WTC11 (cell line): Measurements from ENCODE around the gene EMP1. TPM values are rescaled to one million over a fixed set of nuclear protein-coding genes. Genes with fewer than 3 reads are reported as not detected.

Experiments used
- ATAC-seq: fragments of 200-7000 bp; cut with Tn5 transposase; 2 replicates; pipeline ENCODE4 v1.10.0; 2021; ENCODE audit warnings: mild to moderate bottlenecking, moderate library complexity
- CTCF ChIA-PET: fragments of 300-600 bp; sonication (Branson Sonifier 250); formaldehyde crosslinking; loops from one replicate; lab custom pipeline; 2021; ENCODE audit warnings: antibody characterized with exemption; lab: Charles Lee
- POLR2A ChIA-PET: fragments of 350-600 bp; sonication (Branson Sonifier 250); formaldehyde crosslinking; loops from one replicate; lab custom pipeline; 2021; ENCODE audit warnings: antibody characterized with exemption; lab: Charles Lee
- DNase-seq: peaks from one replicate; pipeline ENCODE4 v3.0.0; 2021; ENCODE audit warnings: low spot score
- H3K27ac Mint-ChIP-seq: 2 replicates; pipeline ENCODE4 v1.8.0; 2021; ENCODE audit warnings: mixed read lengths
- H3K27me3 Mint-ChIP-seq: 2 replicates; pipeline ENCODE4 v1.8.0; 2021; ENCODE audit warnings: low read depth, mild to moderate bottlenecking, moderate library complexity, mixed read lengths
- H3K36me3 Mint-ChIP-seq: 2 replicates; pipeline ENCODE4 v1.8.0; 2021; ENCODE audit warnings: mixed read lengths
- H3K4me1 Mint-ChIP-seq: 2 replicates; pipeline ENCODE4 v1.8.0; 2022; ENCODE audit warnings: mixed read lengths
- H3K4me3 Mint-ChIP-seq: 2 replicates; pipeline ENCODE4 v1.8.0; 2021; ENCODE audit warnings: mild to moderate bottlenecking, moderate library complexity, mixed read lengths
- H3K9me3 Mint-ChIP-seq: 2 replicates; pipeline ENCODE4 v1.8.0; 2021; ENCODE audit warnings: mixed read lengths
- ATF2 ChIP-seq: sonication (generic); formaldehyde crosslinking; IDR thresholded peaks from 2 replicates; pipeline ENCODE4 v1.8.1; 2022; ENCODE audit warnings: low read depth, missing genetic modification reagents, borderline replicate concordance
- CREM ChIP-seq: sonication (generic); formaldehyde crosslinking; IDR thresholded peaks from 2 replicates; pipeline ENCODE4 v1.8.1; 2022; ENCODE audit warnings: mild to moderate bottlenecking, missing genetic modification reagents, moderate library complexity
- CTCF ChIP-seq: fragments of 200-600 bp; IDR thresholded peaks from 2 replicates; pipeline ENCODE4 v1.8.0; 2022; ENCODE audit warnings: antibody characterized with exemption
- E2F1 ChIP-seq: sonication (generic); formaldehyde crosslinking; IDR thresholded peaks from 2 replicates; pipeline ENCODE4 v1.8.0; 2022; ENCODE audit warnings: mild to moderate bottlenecking, missing genetic modification reagents
- ERG ChIP-seq: fragments of 250-450 bp; sonication (Bioruptor Pico); IDR thresholded peaks from 2 replicates; pipeline ENCODE4 v1.8.0; 2021; ENCODE audit warnings: mild to moderate bottlenecking
- GABPB1 ChIP-seq: sonication (generic); formaldehyde crosslinking; IDR thresholded peaks from 2 replicates; pipeline ENCODE4 v1.8.1; 2023; ENCODE audit warnings: mild to moderate bottlenecking, missing genetic modification reagents
- IRF1 ChIP-seq: sonication (generic); formaldehyde crosslinking; IDR thresholded peaks from 2 replicates; pipeline ENCODE4 v1.8.0; 2023; ENCODE audit warnings: missing genetic modification reagents
- MXD4 ChIP-seq: fragments of 250-450 bp; sonication (Bioruptor Pico); IDR thresholded peaks from 2 replicates; pipeline ENCODE4 v1.8.0; 2021; ENCODE audit warnings: mild to moderate bottlenecking, moderate library complexity, borderline replicate concordance
- NR2C2 ChIP-seq: sonication (generic); formaldehyde crosslinking; IDR thresholded peaks from 2 replicates; pipeline ENCODE4 v1.8.0; 2022; ENCODE audit warnings: mild to moderate bottlenecking, missing genetic modification reagents
- OVOL2 ChIP-seq: fragments of 250-450 bp; sonication (Bioruptor Pico); IDR thresholded peaks from 2 replicates; pipeline ENCODE4 v1.9.0; 2021; ENCODE audit warnings: mild to moderate bottlenecking, borderline replicate concordance
- RORB ChIP-seq: fragments of 250-450 bp; sonication (Bioruptor Pico); IDR thresholded peaks from 2 replicates; pipeline ENCODE4 v1.9.0; 2021; ENCODE audit warnings: mild to moderate bottlenecking
- TP53 ChIP-seq: sonication (generic); formaldehyde crosslinking; IDR thresholded peaks from 2 replicates; pipeline ENCODE4 v1.8.1; 2023; ENCODE audit warnings: mild to moderate bottlenecking, missing genetic modification reagents
- ZBTB21 ChIP-seq: sonication (generic); formaldehyde crosslinking; IDR thresholded peaks from 2 replicates; pipeline ENCODE4 v1.8.1; 2023; ENCODE audit warnings: mild to moderate bottlenecking, missing genetic modification reagents, borderline replicate concordance
- ZNF121 ChIP-seq: sonication (generic); formaldehyde crosslinking; IDR thresholded peaks from 2 replicates; pipeline ENCODE4 v1.8.0; 2023; ENCODE audit warnings: missing genetic modification reagents
- ZNF138 ChIP-seq: sonication (generic); formaldehyde crosslinking; conservative IDR thresholded peaks from 2 replicates; pipeline ENCODE4 v1.8.1; 2022; ENCODE audit warnings: mild to moderate bottlenecking, moderate library complexity, missing genetic modification reagents
- ZNF263 ChIP-seq: sonication (generic); formaldehyde crosslinking; IDR thresholded peaks from 2 replicates; pipeline ENCODE4 v1.8.1; 2022; ENCODE audit warnings: low read depth, mild to moderate bottlenecking, moderate library complexity, missing genetic modification reagents
- ZNF425 ChIP-seq: fragments of 250-450 bp; sonication (Bioruptor Pico); conservative IDR thresholded peaks from 2 replicates; pipeline ENCODE4 v1.9.0; 2021; ENCODE audit warnings: mild to moderate bottlenecking
- ZNF512 ChIP-seq: sonication (generic); formaldehyde crosslinking; IDR thresholded peaks from 2 replicates; pipeline ENCODE4 v1.8.1; 2022; ENCODE audit warnings: missing genetic modification reagents, borderline replicate concordance
- ZSCAN18 ChIP-seq: fragments of 250-450 bp; sonication (Bioruptor Pico); IDR thresholded peaks from 2 replicates; pipeline ENCODE4 v2.1.2; 2022; ENCODE audit warnings: mild to moderate bottlenecking, moderate library complexity
- total RNA-seq: library from RNA; stranded (reverse); gene quantifications from 3 replicates; pipeline ENCODE4 v1.2.3, GENCODE V29; 2021

EMP1 gene
- total RNA-seq, 1 experiment from 2014 or later, result 1.4 TPM

- TF ChIP-seq ZNF512 (no peak), OVOL2 (no peak), ZNF138 (no peak), NR2C2 (CRISPR knock-in tag) (no peak), ZNF263 (no peak), E2F1 (CRISPR knock-in tag) (no peak), GABPB1 (CRISPR knock-in tag) (no peak), ZBTB21 (CRISPR knock-in tag) (no peak), RORB (CRISPR knock-in tag) (no peak), ATF2 (CRISPR knock-in tag) (no peak), CREM (CRISPR knock-in tag) (no peak), ERG (no peak), ZSCAN18 (CRISPR knock-in tag) (no peak), CTCF (no peak)
Observed at GRCh38 chr12:13177373-13177772, 19.2 kb upstream of the EMP1 start (continued).

GRCh38 chr12:13177906-13178305 lies 18.6 kb upstream of the EMP1 start:
- TF ChIP-seq ZNF425 (CRISPR knock-in tag) (no peak), IRF1 (CRISPR knock-in tag) (no peak), TP53 (CRISPR knock-in tag) (no peak), MXD4 (no peak), GABPB1 (CRISPR knock-in tag) (no peak), ZNF121 (CRISPR knock-in tag) (no peak)
- DNase-seq (no peak), ATAC-seq (no peak)
- Mint-ChIP-seq H3K4me1 (peaks cover 51% of the 10 kb centered on the region), H3K27ac (no peak overlapping the region), H3K9me3 (no peaks in the 10 kb centered on the region), H3K36me3 (no peaks in the 10 kb centered on the region), H3K27me3 (no peaks in the 10 kb centered on the region), H3K4me3 (no peak overlapping the region)
- POLR2A ChIA-PET, result interaction anchor here (1.5 kb wide), 1 partner anchor 10 kb away, joined by 6 read pairs; no protein-coding TSS in a partner anchor
- CTCF ChIA-PET, result interaction anchor here (1.1 to 1.4 kb wide), 2 partner anchors 25 to 192 kb away, joined by 3 read pairs; no protein-coding TSS in a partner anchor
